HFFc6 (cell line): ENCODE data around the gene CD244. TPM values are rescaled to one million over a fixed set of nuclear protein-coding genes. Genes with fewer than 3 reads are reported as not detected.

Experiments
- DNase-seq: peaks from one replicate; pipeline ENCODE4 v3.0.0-alpha.2; 2018
- H3K27ac Mint-ChIP-seq: 2 replicates; pipeline ENCODE4 v1.8.0; 2020; ENCODE audit warnings: mild to moderate bottlenecking, mixed read lengths
- H3K27me3 Mint-ChIP-seq: 2 replicates; pipeline ENCODE4 v1.8.0; 2021; ENCODE audit warnings: mild to moderate bottlenecking, moderate library complexity, mixed read lengths; ENCODE audit not compliant: insufficient read depth
- H3K36me3 Mint-ChIP-seq: 2 replicates; pipeline ENCODE4 v1.8.0; 2021; ENCODE audit warnings: low read depth, mixed read lengths
- H3K4me1 Mint-ChIP-seq: 2 replicates; pipeline ENCODE4 v1.8.0; 2020; ENCODE audit warnings: low read depth, mixed read lengths
- H3K4me3 Mint-ChIP-seq: 2 replicates; pipeline ENCODE4 v1.8.0; 2020; ENCODE audit warnings: mild to moderate bottlenecking, moderate library complexity, mixed read lengths
- H3K9me3 Mint-ChIP-seq: 2 replicates; pipeline ENCODE4 v1.8.0; 2020; ENCODE audit warnings: mild to moderate bottlenecking, mixed read lengths
- CTCF ChIP-seq: fragments of 200-600 bp; sonication (generic); IDR thresholded peaks from 2 replicates; pipeline ENCODE4 v1.5.0; 2021; ENCODE audit warnings: antibody characterized with exemption, mild to moderate bottlenecking
- long read RNA-seq: library from polyadenylated mRNA; unstranded; transcript quantifications from one replicate; pipeline ENCODE4 v2.0.0, GENCODE V29; 2019
- total RNA-seq, 6 experiments: library from RNA; stranded (reverse); fragmentation: NEBNext Ultra II Directional; extraction: Animal tissue kit (Norgen Biotek cat#: 25700); gene quantifications; 2 replicates in 1 of 6; 3 replicates in 5 of 6; pipeline ENCODE4 v1.2.3, GENCODE V29; 2021

CD244 gene
- not detected for total RNA-seq
- long read RNA-seq: 0 reads

GRCh38 chr1:160862203-160863060 lies at the start of gene CD244:
Gene CD244 (minus strand): TSS chr1:160862887. CDS start chr1:160862677, 210 bp downstream.
- Mint-ChIP-seq H3K9me3 (no peaks in the 10 kb centered on the region), H3K27ac (no peak within 1 kb of the TSS), H3K4me1 (no peaks in the 10 kb centered on the region), H3K36me3 (no peaks in the 10 kb centered on the region), H3K4me3 (no peak within 1 kb of the TSS), H3K27me3 (peaks cover 16% of the 10 kb centered on the region)
- TF ChIP-seq CTCF: no peak
- no peak for DNase-seq

GRCh38 chr1:160911925-160912324 lies 49.2 kb upstream of the CD244 start:
- no peak overlapping the region for H3K4me3 Mint-ChIP-seq
- H3K27ac Mint-ChIP-seq: no peak overlapping the region
- no peak for TF ChIP-seq CTCF

GRCh38 chr1:160911441-160911840 lies 48.8 kb upstream of the CD244 start:
- H3K27me3 Mint-ChIP-seq: peaks cover 8% of the 10 kb centered on the region
- TF ChIP-seq CTCF: no peak

More at GRCh38 chr1:160911925-160912324, 49.2 kb upstream of the CD244 start:
- Mint-ChIP-seq H3K4me1 (no peaks in the 10 kb centered on the region), H3K36me3 (no peaks in the 10 kb centered on the region), H3K27me3 (peaks cover 8% of the 10 kb centered on the region), H3K9me3 (no peaks in the 10 kb centered on the region)
- no peak for DNase-seq

GRCh38 chr1:160910170-160910750 lies 47.6 kb upstream of the CD244 start:
- Mint-ChIP-seq H3K27ac (no peak overlapping the region), H3K4me3 (no peak overlapping the region)

More at GRCh38 chr1:160911441-160911840, 48.8 kb upstream of the CD244 start:
- Mint-ChIP-seq H3K36me3 (no peaks in the 10 kb centered on the region), H3K27ac (no peak overlapping the region), H3K9me3 (no peaks in the 10 kb centered on the region), H3K4me3 (no peak overlapping the region), H3K4me1 (no peaks in the 10 kb centered on the region)
- DNase-seq: no peak

GRCh38 chr1:160907976-160908375 lies 45.3 kb upstream of the CD244 start:
- no peaks in the 10 kb centered on the region for H3K9me3 Mint-ChIP-seq
- no peaks in the 10 kb centered on the region for H3K4me1 Mint-ChIP-seq
- no peak for TF ChIP-seq CTCF
- H3K27me3 Mint-ChIP-seq: peaks cover 11% of the 10 kb centered on the region
- DNase-seq: no peak
- H3K4me3 Mint-ChIP-seq: no peak overlapping the region
- H3K27ac Mint-ChIP-seq: no peak overlapping the region
- no peaks in the 10 kb centered on the region for H3K36me3 Mint-ChIP-seq

More at GRCh38 chr1:160910170-160910750, 47.6 kb upstream of the CD244 start:
- Mint-ChIP-seq H3K9me3 (no peaks in the 10 kb centered on the region), H3K36me3 (no peaks in the 10 kb centered on the region), H3K27me3 (peaks cover 14% of the 10 kb centered on the region), H3K4me1 (no peaks in the 10 kb centered on the region)
- TF ChIP-seq CTCF: no peak
- DNase-seq: no peak
